GM19395 (cell line): ENCODE results near the gene QSER1.
A peak's percentile ranks its signal among the peaks of the same experiment; 100 is the strongest.

Experiments used
- ATAC-seq: cut with Tn5 transposase; IDR thresholded peaks from one replicate; pipeline ENCODE4 v1.9.1; 2021; ENCODE audit warnings: mild to moderate bottlenecking, moderate library complexity; ENCODE audit not compliant: unreplicated experiment

Gene QSER1

GRCh38 chr11:32890843-32891656 lies 1.6 kb upstream of the QSER1 start:
- no peak for ATAC-seq

- no peak for ATAC-seq
Measured at GRCh38 chr11:32891657-32892354, 805 bp upstream of the QSER1 start.

- no peak for ATAC-seq
Measured at GRCh38 chr11:32893093-32893342, 407 bp downstream of the QSER1 start.

GRCh38 chr11:32893343-32894148 lies 935 bp downstream of the QSER1 start:
- peak; percentile 37 for ATAC-seq

GRCh38 chr11:32894149-32894827 lies 1.7 kb downstream of the QSER1 start:
- ATAC-seq: no peak

GRCh38 chr11:32894921-32895320 lies 2.3 kb downstream of the QSER1 start:
- no peak for ATAC-seq

GRCh38 chr11:32895471-32895870 lies 2.9 kb downstream of the QSER1 start:
- no peak for ATAC-seq

- no peak for ATAC-seq
Measured at GRCh38 chr11:32897103-32897502, 4.5 kb downstream of the QSER1 start.

- peak; percentile 80 for ATAC-seq
Measured at GRCh38 chr11:32899438-32899837, 6.8 kb downstream of the QSER1 start.

GRCh38 chr11:32902089-32902665 lies 9.6 kb downstream of the QSER1 start:
- ATAC-seq: no peak

GRCh38 chr11:32905028-32905667 lies 12.5 kb downstream of the QSER1 start:
- no peak for ATAC-seq

GRCh38 chr11:32908619-32909018 lies 16.0 kb downstream of the QSER1 start:
- no peak for ATAC-seq

- no peak for ATAC-seq
Measured at GRCh38 chr11:32911413-32911812, 18.8 kb downstream of the QSER1 start.

GRCh38 chr11:32913445-32913844 lies 20.8 kb downstream of the QSER1 start:
- no peak for ATAC-seq

GRCh38 chr11:32916361-32916760 lies 23.8 kb downstream of the QSER1 start:
- ATAC-seq: no peak

GRCh38 chr11:32916994-32917393 lies 24.4 kb downstream of the QSER1 start:
- no peak for ATAC-seq

GRCh38 chr11:32918427-32918826 lies 25.8 kb downstream of the QSER1 start:
- ATAC-seq: no peak

GRCh38 chr11:32919338-32919737 lies 26.7 kb downstream of the QSER1 start:
- ATAC-seq: no peak

- ATAC-seq: no peak
Measured at GRCh38 chr11:32920570-32920969, 28.0 kb downstream of the QSER1 start.

- no peak for ATAC-seq
Measured at GRCh38 chr11:32921204-32921603, 28.6 kb downstream of the QSER1 start.
